GM23248 (cell line): ENCODE measurements around the gene RASSF3.

Experiments used
- EZH2 ChIP-seq: fragments of 200-600 bp; sonication (generic); IDR thresholded peaks from 2 replicates; pipeline ENCODE4 v1.6.1; 2018; ENCODE audit warnings: antibody characterized with exemption, mild to moderate bottlenecking; ENCODE audit not compliant: insufficient read depth, poor library complexity, severe bottlenecking
- EZH2phosphoT487 ChIP-seq: fragments of 200-600 bp; sonication (generic); IDR thresholded peaks from 2 replicates; pipeline ENCODE4 v1.6.1; 2018; ENCODE audit warnings: antibody characterized with exemption, moderate library complexity, mild to moderate bottlenecking, low read depth; ENCODE audit not compliant: insufficient read depth

- TF ChIP-seq EZH2 (no peak), EZH2phosphoT487 (no peak)
Measured at GRCh38 chr12:64568298-64568697, 42.0 kb upstream of the RASSF3 start.
